Measurements from ENCODE around the gene C6. TPM values are rescaled to one million over a fixed set of nuclear protein-coding genes. Genes with fewer than 3 reads are reported as not detected.

Gene C6
- total and polyA plus RNA-seq, 2 of the 8 experiments (the other 6 are each of a cell fraction or from before 2014, with no cell fraction given) = not detected

- FAIRE-seq = no peak
- no peak overlapping the region for H3K56ac ChIP-seq (replicated peaks; ENCODE audit: insufficient read length, low read depth, low read length)
Measured at GRCh38 chr5:41120600-41120999, 92.7 kb downstream of the C6 start.

More at GRCh38 chr5:41120600-41120999, 92.7 kb downstream of the C6 start:
- Histone ChIP-seq H3K9ac (replicated peaks in 1 of 4; ENCODE audit: extremely low read depth in 1 of 4, low read depth in 3 of 4, low read length in 3 of 4) (no peak overlapping the region), H3K18ac (ENCODE audit: extremely low read depth, low read length) (no peak overlapping the region), H2BK120ac (replicated peaks; ENCODE audit: low read depth, low read length) (no peak overlapping the region), H3K9me3 (ENCODE audit: insufficient read depth in 2 of 2, low read depth in 1 of 2, low read length in 1 of 2) (peaks cover 3 to 6% of the 10 kb centered on the region in 2 experiments; a peak in 1 of 4 replicates), H2BK12ac (ENCODE audit: low read depth, low read length) (no peak overlapping the region), H2BK5ac (ENCODE audit: low read depth, low read length) (no peak overlapping the region), H3K4me1 (replicated peaks in 1 of 4; ENCODE audit: control insufficient read depth in 3 of 4, insufficient read depth in 4 of 4, low read length in 3 of 4) (no peaks in the 10 kb centered on the region), H4K20me1 (replicated peaks in 1 of 2; ENCODE audit: control insufficient read depth in 1 of 2, insufficient read depth in 2 of 2, low read length in 2 of 2) (no peaks in the 10 kb centered on the region), H2AK5ac (ENCODE audit: low read depth, low read length) (no peak overlapping the region), H3K23ac (ENCODE audit: insufficient read length) (no peak overlapping the region), H3K4me2 (ENCODE audit: insufficient read depth in 1 of 2, low read depth in 2 of 2, low read length in 2 of 2) (no peak overlapping the region), H2BK15ac (ENCODE audit: low read length) (no peak overlapping the region), H2AFZ (ENCODE audit: low read length) (no peak overlapping the region), H3K27me3 (replicated peaks in 1 of 4; ENCODE audit: control insufficient read depth in 3 of 4, extremely low read depth in 1 of 4, insufficient read depth in 3 of 4, low read length in 3 of 4) (no peaks in the 10 kb centered on the region), H3K27ac (ENCODE audit: low read depth, low read length) (no peak overlapping the region), H3K4me3 (ENCODE audit: extremely low read depth in 1 of 4, insufficient read depth in 2 of 4, low read depth in 3 of 4, low read length in 4 of 4) (no peak overlapping the region), H3K79me2 (ENCODE audit: control insufficient read depth in 1 of 2, insufficient read depth in 2 of 2, low read length in 2 of 2) (no peaks in the 10 kb centered on the region), H4K91ac (replicated peaks; ENCODE audit: insufficient read length, low read length) (no peak overlapping the region), H3K23me2 (ENCODE audit: low read depth, low read length) (no peaks in the 10 kb centered on the region), H4K5ac (ENCODE audit: insufficient read length, low read depth, low read length) (no peak overlapping the region), H2BK20ac (ENCODE audit: low read length) (no peak overlapping the region), H3K14ac (ENCODE audit: insufficient read length) (no peak overlapping the region), H3K36me3 (ENCODE audit: control insufficient read depth in 2 of 4, insufficient read depth in 4 of 4, low read length in 3 of 4) (peaks cover 0 to 4% (median 0%) of the 10 kb centered on the region in 4 experiments; a peak in 1 of 8 replicates), H3K79me1 (ENCODE audit: low read depth, low read length) (no peaks in the 10 kb centered on the region), H4K8ac (ENCODE audit: extremely low read depth, insufficient read depth, low read length) (no peak overlapping the region), H3K4ac (replicated peaks; ENCODE audit: insufficient read length, low read depth, low read length) (no peak overlapping the region)
- no peak for DNase-seq (ENCODE audit: low read depth in 1 of 2, low spot score in 2 of 2)
- POLR2A ChIA-PET (ENCODE audit: partially characterized antibody) = no interaction called here
- CTCF ChIA-PET (ENCODE audit: partially characterized antibody) = interaction anchor here (1.0 kb wide), 1 partner anchor 98 kb away, joined by 3 read pairs; no protein-coding TSS in a partner anchor
- TF ChIP-seq EZH2 (IDR thresholded peaks at IDR 0.05; ENCODE audit: low read depth, low read length, severe bottlenecking) (no peak), CHD1 (IDR thresholded peaks at IDR 0.05; ENCODE audit: low read depth, low read length) (no peak), GTF2F1 (IDR thresholded peaks at IDR 0.05; ENCODE audit: borderline replicate concordance, low read depth, low read length) (no peak), YY1 (IDR thresholded peaks at IDR 0.05; ENCODE audit: low read depth, low read length) (no peak), CTBP2 (IDR thresholded peaks at IDR 0.05; ENCODE audit: borderline replicate concordance, insufficient read depth, insufficient read length, low read length) (no peak), CHD2 (IDR thresholded peaks at IDR 0.05; ENCODE audit: low read length) (no peak), CEBPB (IDR thresholded peaks at IDR 0.05; ENCODE audit: low read depth, low read length) (no peak), SUZ12 (IDR thresholded peaks at IDR 0.05; ENCODE audit: low read length) (no peak), MAFK (IDR thresholded peaks at IDR 0.05; ENCODE audit: low read depth, low read length) (no peak), SIN3A (conservative IDR thresholded peaks at IDR 0.05 in 1 of 2, IDR thresholded peaks at IDR 0.05 in 1 of 2; ENCODE audit: low read depth in 1 of 2, low read length in 2 of 2) (no peak)
- WGBS, 2 experiments (ENCODE audit: extremely low coverage in 1 of 2, insufficient coverage in 1 of 2, insufficient read length in 1 of 2, insufficient replicate concordance in 2 of 2, low coverage in 1 of 2, low lambda C conversion rate in 2 of 2, missing lambda C conversion rate in 1 of 2) = 98% methylated on average over 8 of the region's 8 CpGs; no CpG with 5 or more reads in 1 of the 2 experiments

Data from H1 (cell line).